ENCODE data around the gene COQ8B. TPM values are rescaled to one million over a fixed set of nuclear protein-coding genes. Genes with fewer than 3 reads are reported as not detected.
"Not testable (repeated sequence)": the region's sequence is repeated elsewhere in the genome, so short reads cannot be mapped to it uniquely, and the experiment has no call there.

COQ8B gene
- total RNA-seq, result 10 to 100 TPM; 61.2 to 64.4 TPM

- Histone ChIP-seq H3K27ac (peak within 1 kb of the TSS; percentile 99 to 100), H3K36me3 (no peaks in the 10 kb centered on the region), H3K4me3 (peak within 1 kb of the TSS; percentile 79 to 85), H3K4me1 (replicated peaks) (no peaks in the 10 kb centered on the region), H3K9me3 (no peaks in the 10 kb centered on the region), H3K27me3 (replicated peaks; ENCODE audit: insufficient read depth) (no peaks in the 10 kb centered on the region)
- WGBS, result under 1% methylated on average over 74 of the region's 76 CpGs
- intact Hi-C loops (cut with DNase I), result loop anchor here (2.0 kb wide), 1 partner anchor 80 kb away; no protein-coding TSS in a partner anchor
- TF ChIP-seq POLR2A (IDR thresholded peaks at IDR 0.05) (peak; percentile 92), POLR2AphosphoS5 (IDR thresholded peaks at IDR 0.05) (peak; percentile 100), CTCF (IDR thresholded peaks at IDR 0.05) (peak in 2 of 4 experiments; percentile 49 to 54)
- DNase-seq (ENCODE audit: low spot score), result peak; percentile 99
Observed at GRCh38 chr19:40716482-40717324, at the start of gene COQ8B, which contains the start of gene ITPKC. COQ8B (minus strand) TSS chr19:40716886; CDS start chr19:40714632, 2,254 bp downstream. ITPKC (plus strand) TSS chr19:40717112; CDS start chr19:40717136, 24 bp downstream.

- H3K4me3 ChIP-seq; H3K27ac ChIP-seq; intact Hi-C loops (cut with DNase I); H3K9me3 ChIP-seq; H3K27me3 ChIP-seq (replicated peaks; ENCODE audit: insufficient read depth); H3K4me1 ChIP-seq (replicated peaks); DNase-seq (ENCODE audit: low spot score): not testable (repeated sequence)
- 93% methylated on average over 13 of the region's 13 CpGs for WGBS
- peaks cover 22 to 39% of the 10 kb centered on the region in 2 donors for H3K36me3 ChIP-seq
Observed at GRCh38 chr19:40766385-40766784, 49.7 kb upstream of the COQ8B start.

GRCh38 chr19:40763963-40764362 lies 47.3 kb upstream of the COQ8B start:
- H3K4me1 ChIP-seq (replicated peaks), result no peaks in the 10 kb centered on the region
- H3K27ac ChIP-seq, result no peak overlapping the region
- no peak for TF ChIP-seq POLR2AphosphoS5 (IDR thresholded peaks at IDR 0.05)
- no peak for TF ChIP-seq CTCF (IDR thresholded peaks at IDR 0.05)
- no peak for TF ChIP-seq POLR2A (IDR thresholded peaks at IDR 0.05)
- H3K4me3 ChIP-seq, result no peak overlapping the region
- 92% methylated on average over 10 of the region's 10 CpGs for WGBS
- no peak for DNase-seq (ENCODE audit: low spot score)
- H3K36me3 ChIP-seq, result peaks cover 22 to 47% of the 10 kb centered on the region in 2 donors
- intact Hi-C loops (cut with DNase I), result no loop called here
- no peaks in the 10 kb centered on the region for H3K27me3 ChIP-seq (replicated peaks; ENCODE audit: insufficient read depth)
- H3K9me3 ChIP-seq, result no peaks in the 10 kb centered on the region

- TF ChIP-seq POLR2AphosphoS5 (IDR thresholded peaks at IDR 0.05) (no peak), POLR2A (IDR thresholded peaks at IDR 0.05) (no peak)
- H3K4me3 ChIP-seq, result no peak overlapping the region
- intact Hi-C loops (cut with DNase I), result no loop called here
Observed at GRCh38 chr19:40763526-40763925, 46.8 kb upstream of the COQ8B start.

GRCh38 chr19:40762754-40763470 lies 46.2 kb upstream of the COQ8B start:
- Histone ChIP-seq H3K4me1 (replicated peaks) (no peaks in the 10 kb centered on the region), H3K9me3 (no peaks in the 10 kb centered on the region), H3K36me3 (peaks cover 27 to 47% of the 10 kb centered on the region in 2 donors), H3K27ac (no peak overlapping the region), H3K4me3 (no peak overlapping the region), H3K27me3 (replicated peaks; ENCODE audit: insufficient read depth) (no peaks in the 10 kb centered on the region)
- DNase-seq (ENCODE audit: low spot score), result no peak
- 95% methylated on average over 17 of the region's 17 CpGs for WGBS
- no peak for TF ChIP-seq POLR2A (IDR thresholded peaks at IDR 0.05)
- no peak for TF ChIP-seq CTCF (IDR thresholded peaks at IDR 0.05)
- no peak for TF ChIP-seq POLR2AphosphoS5 (IDR thresholded peaks at IDR 0.05)
- intact Hi-C loops (cut with DNase I), result no loop called here

More at GRCh38 chr19:40763526-40763925, 46.8 kb upstream of the COQ8B start:
- no peaks in the 10 kb centered on the region for H3K27me3 ChIP-seq (replicated peaks; ENCODE audit: insufficient read depth)
- DNase-seq (ENCODE audit: low spot score), result no peak
- no peaks in the 10 kb centered on the region for H3K4me1 ChIP-seq (replicated peaks)
- H3K36me3 ChIP-seq, result peaks cover 22 to 47% of the 10 kb centered on the region in 2 donors
- WGBS, result 85% methylated on average over 7 of the region's 7 CpGs
- no peaks in the 10 kb centered on the region for H3K9me3 ChIP-seq
- H3K27ac ChIP-seq, result no peak overlapping the region
